Keratinocyte (primary cell): ENCODE measurements around the gene GRIN2C. TPM values are rescaled to one million over a fixed set of nuclear protein-coding genes. Genes with fewer than 3 reads are reported as not detected.
"Not testable (repeated sequence)": the region's sequence is repeated elsewhere in the genome, so short reads cannot be mapped to it uniquely, and the experiment has no call there.

ENCODE experiments used
- DNase-seq: peaks from one replicate; pipeline ENCODE4 v3.0.0-alpha.2; 2011; ENCODE audit warnings: low read depth, missing footprints, low spot score
- FAIRE-seq: peaks from 2 replicates; lab custom pipeline; 2011; peaks lifted over from hg19 to GRCh38; lab: Jason Lieb, UNC
- H2AFZ ChIP-seq: 2 replicates; pipeline ENCODE4 v1.6.0; 2012; ENCODE audit warnings: low read length, control low read depth, inconsistent platforms; ENCODE audit not compliant: control insufficient read depth
- H3K27ac ChIP-seq: 2 replicates; pipeline ENCODE4 v1.5.1; 2011; ENCODE audit warnings: low read length; ENCODE audit not compliant: control insufficient read depth, insufficient read depth
- H3K27me3 ChIP-seq: 3 replicates; pipeline ENCODE4 v1.6.0; 2011; ENCODE audit warnings: low read length; ENCODE audit not compliant: control insufficient read depth, insufficient read depth; ENCODE audit errors: extremely low read depth
- H3K36me3 ChIP-seq, 2 experiments: 2 replicates in 1 of 2; 3 replicates in 1 of 2; pipeline ENCODE4 v1.5.1; 2011; ENCODE audit warnings: low read length in 2 of 2, mild to moderate bottlenecking in 1 of 2; ENCODE audit not compliant: control insufficient read depth in 2 of 2, insufficient read depth in 2 of 2; ENCODE audit errors: extremely low read depth in 1 of 2
- H3K4me1 ChIP-seq: 3 replicates; pipeline ENCODE4 v1.5.1; 2011; ENCODE audit warnings: low read length; ENCODE audit not compliant: control insufficient read depth, insufficient read depth; ENCODE audit errors: extremely low read depth
- H3K4me2 ChIP-seq: 3 replicates; pipeline ENCODE4 v1.6.0; 2011; ENCODE audit warnings: low read depth, low read length; ENCODE audit not compliant: control insufficient read depth, insufficient read depth; ENCODE audit errors: extremely low read depth
- H3K4me3 ChIP-seq, 3 experiments: fragments of 200-600 bp in 1 of 3; sonication (generic) in 1 of 3; 2 replicates in 2 of 3; 3 replicates in 1 of 3; pipeline ENCODE4 v1.5.1; 2011 to 2016; ENCODE audit warnings: low read length in 3 of 3, mild to moderate bottlenecking in 3 of 3, control low read depth in 2 of 3, inconsistent platforms in 1 of 3, low read depth in 1 of 3, mixed read lengths in 1 of 3, mixed run types in 1 of 3, moderate library complexity in 1 of 3; ENCODE audit not compliant: control insufficient read depth in 2 of 3, insufficient read depth in 2 of 3; ENCODE audit errors: extremely low read depth in 1 of 3
- H3K79me2 ChIP-seq: 2 replicates; pipeline ENCODE4 v1.6.0; 2012; ENCODE audit warnings: low read length; ENCODE audit not compliant: control insufficient read depth, insufficient read depth
- H3K9ac ChIP-seq: 3 replicates; pipeline ENCODE4 v1.6.0; 2011; ENCODE audit warnings: low read length; ENCODE audit not compliant: control insufficient read depth, insufficient read depth; ENCODE audit errors: extremely low read depth
- H3K9me1 ChIP-seq: 3 replicates; pipeline ENCODE4 v1.6.0; 2011; ENCODE audit warnings: low read length; ENCODE audit not compliant: control insufficient read depth, insufficient read depth; ENCODE audit errors: extremely low read depth
- H3K9me3 ChIP-seq: 2 replicates; pipeline ENCODE4 v1.5.1; 2012; ENCODE audit warnings: low read depth, low read length; ENCODE audit not compliant: control insufficient read depth
- H4K20me1 ChIP-seq: 3 replicates; pipeline ENCODE4 v1.6.0; 2011; ENCODE audit warnings: low read length; ENCODE audit not compliant: control insufficient read depth, insufficient read depth; ENCODE audit errors: extremely low read depth
- CTCF ChIP-seq, 3 experiments: IDR thresholded peaks in 1 of 3; conservative IDR thresholded peaks in 1 of 3; optimal IDR thresholded peaks in 1 of 3; 2 replicates in 2 of 3; 3 replicates in 1 of 3; pipeline versions ENCODE3 to v1.5.1; 2011; ENCODE audit warnings: low read length in 3 of 3, mild to moderate bottlenecking in 3 of 3, moderate library complexity in 2 of 3, control low read depth in 1 of 3, inconsistent platforms in 1 of 3; ENCODE audit not compliant: insufficient read depth in 2 of 3; ENCODE audit errors: extremely low read depth in 1 of 3
- EZH2 ChIP-seq: IDR thresholded peaks from one replicate; pipeline ENCODE4 v1.6.1; 2012; ENCODE audit warnings: inconsistent platforms, mild to moderate bottlenecking, low read length, moderate library complexity
- dilution Hi-C: fragments of 300-500 bp; cut with MboI; formaldehyde crosslinking; loops from one replicate; pipeline ENCODE4 v1.7.0; 2020; ENCODE audit warnings: low sequenced_read_pairs; ENCODE audit not compliant: extremely low pct_ligation_motif_present
- polyA minus RNA-seq, 3 experiments: library from RNA; depleted of rRNA, polyadenylated mRNA; stranded (reverse); fragments of >200 nt; gene quantifications; 1 replicate in 1 of 3; 2 replicates in 1 of 3; 3 replicates in 1 of 3; pipeline ENCODE4 v1.2.3, GENCODE V29; 2011
- polyA plus RNA-seq, 5 experiments: library from polyadenylated mRNA; depleted of rRNA in 3 of 5; stranded (reverse) in 3 of 5; stranded (forward) in 1 of 5; unstranded in 1 of 5; fragments of >200 nt; gene quantifications; 1 replicate in 1 of 5; 2 replicates in 3 of 5; 3 replicates in 1 of 5; pipeline versions ENCODE4 v1.2.1 to v1.2.3, GENCODE V29; 2011 to 2012; ENCODE audit warnings: missing spikeins in 2 of 5, low read depth in 1 of 5, low replicate concordance in 1 of 5

GRIN2C gene
- polyA plus RNA-seq: not detected in 3 replicates
- not detected for polyA plus RNA-seq (2011; ENCODE audit: low read depth)
- not detected in 2 replicates for polyA plus RNA-seq (2011; cell fraction: cytosol; rRNA removed)
- polyA plus RNA-seq (2011; cell fraction: nucleus; rRNA removed): 0.01 and 0.20 TPM in 2 replicates
- polyA plus RNA-seq (2012; ENCODE audit: low replicate concordance): 0.06 and 0.10 TPM in 2 replicates
- polyA minus RNA-seq: not detected in 3 replicates
- not detected for polyA minus RNA-seq (2011; cell fraction: cytosol; rRNA and poly(A)+ RNA removed)
- polyA minus RNA-seq (2011; cell fraction: nucleus; rRNA and poly(A)+ RNA removed): not detected in 2 replicates

GRCh38 chr17:74859459-74860228, at the start of gene GRIN2C:
Gene GRIN2C (minus strand): TSS chr17:74859885. CDS start chr17:74855092, 4,793 bp downstream.
- FAIRE-seq (no peak), DNase-seq (no peak)
- Histone ChIP-seq H3K4me1 (peaks cover 5% of the 10 kb centered on the region), H3K9me1 (no peaks in the 10 kb centered on the region), H3K79me2 (no peaks in the 10 kb centered on the region), H3K9me3 (no peaks in the 10 kb centered on the region), H3K27me3 (peaks cover 68% of the 10 kb centered on the region), H3K36me3 (no peaks in the 10 kb centered on the region), H3K4me3 (no peak within 1 kb of the TSS), H3K27ac (no peak within 1 kb of the TSS), H2AFZ (no peak within 1 kb of the TSS), H4K20me1 (peaks cover 5% of the 10 kb centered on the region), H3K4me2 (no peak within 1 kb of the TSS), H3K9ac (no peak within 1 kb of the TSS)
- TF ChIP-seq CTCF (optimal IDR thresholded peaks at IDR 0.05 in 1 of 3, IDR thresholded peaks at IDR 0.05 in 1 of 3, conservative IDR thresholded peaks at IDR 0.05 in 1 of 3; ENCODE audit: extremely low read depth in 1 of 3, insufficient read depth in 2 of 3, low read length in 3 of 3) (peak in 1 of 3 experiments; percentile 37), EZH2 (no peak)
- dilution Hi-C loops: no loop called here

GRCh38 chr17:74909097-74909496, 49.4 kb upstream of the GRIN2C start:
- H3K79me2 ChIP-seq, dilution Hi-C loops, H2AFZ ChIP-seq, H3K36me3 ChIP-seq, DNase-seq, H4K20me1 ChIP-seq, H3K9me3 ChIP-seq, FAIRE-seq, H3K4me1 ChIP-seq, H3K4me3 ChIP-seq, H3K9me1 ChIP-seq, H3K27ac ChIP-seq, H3K9ac ChIP-seq, H3K27me3 ChIP-seq, H3K4me2 ChIP-seq: not testable (repeated sequence)
